SK-N-MC (cell line): ENCODE measurements around the gene CFAP119.

Experiments used
- DNase-seq: peaks from one replicate; pipeline ENCODE4 v3.0.0-alpha.2; 2011; ENCODE audit warnings: low read depth, low spot score
- H3K27ac ChIP-seq: fragments of 200-600 bp; sonication (generic); 2 replicates; pipeline ENCODE4 v1.5.1; 2016; ENCODE audit warnings: mixed run types
- H3K36me3 ChIP-seq: fragments of 200-600 bp; sonication (generic); 2 replicates; pipeline ENCODE4 v1.6.1; 2017; ENCODE audit warnings: antibody characterized with exemption, low read length, mixed read lengths; ENCODE audit not compliant: insufficient read depth
- H3K4me3 ChIP-seq: fragments of 200-600 bp; sonication (generic); 2 replicates; pipeline ENCODE4 v1.5.1; 2016
- H3K9ac ChIP-seq: fragments of 200-600 bp; sonication (generic); 2 replicates; pipeline ENCODE4 v1.8.0; 2017; ENCODE audit warnings: mixed run types, mixed read lengths; ENCODE audit not compliant: insufficient read length
- H3K9me3 ChIP-seq: fragments of 200-600 bp; sonication (generic); 2 replicates; pipeline ENCODE4 v1.6.1; 2017; ENCODE audit warnings: low read depth, mild to moderate bottlenecking, antibody characterized with exemption, low read length, moderate library complexity, mixed read lengths
- EZH2 ChIP-seq: fragments of 200-600 bp; sonication (generic); IDR thresholded peaks from one replicate; pipeline ENCODE4 v1.6.1; 2017; ENCODE audit warnings: antibody characterized with exemption
- FOXP2 ChIP-seq: optimal IDR thresholded peaks from 2 replicates; pipeline ENCODE3; 2011; ENCODE audit warnings: mild to moderate bottlenecking, moderate library complexity; ENCODE audit not compliant: insufficient read depth; ENCODE audit errors: extremely low read length, control extremely low read depth
- POLR2AphosphoS5 ChIP-seq: IDR thresholded peaks from 2 replicates; pipeline ENCODE4 v1.6.1; 2012; ENCODE audit warnings: mild to moderate bottlenecking, low read depth, low read length, borderline replicate concordance

Gene CFAP119

GRCh38 chr16:30766933-30767284 is 5.0 kb upstream of the CFAP119 start:
- peaks cover 85% of the 10 kb centered on the region for H3K36me3 ChIP-seq

GRCh38 chr16:30766206-30766932 is 4.5 kb upstream of the CFAP119 start:
- no peak overlapping the region for H3K9ac ChIP-seq
- no peaks in the 10 kb centered on the region for H3K9me3 ChIP-seq
- H3K27ac ChIP-seq = no peak overlapping the region
- H3K4me3 ChIP-seq = no peak overlapping the region
- no peak for DNase-seq
- no peak for TF ChIP-seq FOXP2
- TF ChIP-seq POLR2AphosphoS5 = no peak
- TF ChIP-seq EZH2 = no peak
- peaks cover 80% of the 10 kb centered on the region for H3K36me3 ChIP-seq

More at GRCh38 chr16:30766933-30767284, 5.0 kb upstream of the CFAP119 start:
- Histone ChIP-seq H3K4me3 (no peak overlapping the region), H3K27ac (no peak overlapping the region), H3K9me3 (no peaks in the 10 kb centered on the region), H3K9ac (no peak overlapping the region)
- no peak for DNase-seq
- TF ChIP-seq FOXP2 = no peak
- TF ChIP-seq EZH2 = no peak
- TF ChIP-seq POLR2AphosphoS5 = no peak

GRCh38 chr16:30764816-30765465 is 3.1 kb upstream of the CFAP119 start:
- Histone ChIP-seq H3K9ac (no peak overlapping the region), H3K36me3 (peaks cover 69% of the 10 kb centered on the region)
- no peak for DNase-seq

GRCh38 chr16:30764086-30764485 is 2.2 kb upstream of the CFAP119 start:
- no peak overlapping the region for H3K9ac ChIP-seq

More at GRCh38 chr16:30764816-30765465, 3.1 kb upstream of the CFAP119 start:
- Histone ChIP-seq H3K9me3 (no peaks in the 10 kb centered on the region), H3K27ac (no peak overlapping the region), H3K4me3 (no peak overlapping the region)
- TF ChIP-seq POLR2AphosphoS5 (no peak), FOXP2 (no peak)

GRCh38 chr16:30762991-30763725 is 1.3 kb upstream of the CFAP119 start:
- H3K27ac ChIP-seq = no peak overlapping the region
- H3K9ac ChIP-seq = peak overlapping the region; percentile 78
- DNase-seq = no peak
- peak overlapping the region; percentile 93 for H3K4me3 ChIP-seq
- H3K36me3 ChIP-seq = peaks cover 52% of the 10 kb centered on the region
- TF ChIP-seq FOXP2 = no peak
- no peak for TF ChIP-seq EZH2
- no peak for TF ChIP-seq POLR2AphosphoS5
- H3K9me3 ChIP-seq = no peaks in the 10 kb centered on the region

More at GRCh38 chr16:30764086-30764485, 2.2 kb upstream of the CFAP119 start:
- Histone ChIP-seq H3K4me3 (peak overlapping the region; percentile 93), H3K36me3 (peaks cover 61% of the 10 kb centered on the region), H3K9me3 (no peaks in the 10 kb centered on the region), H3K27ac (no peak overlapping the region)
- no peak for DNase-seq
- TF ChIP-seq POLR2AphosphoS5 (no peak), EZH2 (no peak)

- Histone ChIP-seq H3K9ac (peak overlapping the region; percentile 61), H3K36me3 (peaks cover 35% of the 10 kb centered on the region), H3K9me3 (no peaks in the 10 kb centered on the region), H3K27ac (no peak overlapping the region), H3K4me3 (peak overlapping the region; percentile 93)
- no peak for TF ChIP-seq POLR2AphosphoS5
- TF ChIP-seq EZH2 = no peak
- no peak for TF ChIP-seq FOXP2
- DNase-seq = no peak
Measured at GRCh38 chr16:30761427-30761927, 385 bp downstream of the CFAP119 start.

GRCh38 chr16:30760577-30761426 is 1.1 kb downstream of the CFAP119 start:
- Histone ChIP-seq H3K27ac (no peak overlapping the region), H3K36me3 (peaks cover 29% of the 10 kb centered on the region), H3K9ac (peak overlapping the region; percentile 61), H3K9me3 (no peaks in the 10 kb centered on the region), H3K4me3 (peak overlapping the region; percentile 93)
- no peak for DNase-seq
- TF ChIP-seq FOXP2 (no peak), POLR2AphosphoS5 (no peak), EZH2 (no peak)
